HT1080 (cell line): ENCODE results near the gene ARFIP2. TPM values are rescaled to one million over a fixed set of nuclear protein-coding genes. Genes with fewer than 3 reads are reported as not detected.

Experiments used
- DNase-seq: peaks from one replicate; pipeline ENCODE4 v3.0.0-alpha.2; 2015; ENCODE audit warnings: low read depth
- total RNA-seq: library from RNA; depleted of rRNA; stranded (reverse); fragments of >200 nt; shearing (Covaris generic); gene quantifications from 2 replicates; pipeline ENCODE4 v1.2.3, GENCODE V29; 2014; rRNA removed

ARFIP2 gene
- total RNA-seq, 1 experiment from 2014 or later: 123 TPM

GRCh38 chr11:6443269-6444003 is 37.7 kb downstream of the ARFIP2 start:
- DNase-seq: peak; percentile 53

- no peak for DNase-seq
These were observed 38.7 kb downstream of the ARFIP2 start for GRCh38 chr11:6442441-6442840.

- DNase-seq: no peak
These were observed 40.2 kb downstream of the ARFIP2 start, which contains the start of gene HPX for GRCh38 chr11:6440906-6441358. Gene HPX, minus strand, starts transcription at chr11:6440987. Its CDS starts 24 bp downstream, at chr11:6440963.

GRCh38 chr11:6438979-6439571 is 42.1 kb downstream of the ARFIP2 start:
- peak; percentile 42 for DNase-seq

- no peak for DNase-seq
These were observed 43.1 kb downstream of the ARFIP2 start for GRCh38 chr11:6437993-6438392.

GRCh38 chr11:6437423-6437822 is 43.7 kb downstream of the ARFIP2 start:
- no peak for DNase-seq

GRCh38 chr11:6433998-6434660 is 47.0 kb downstream of the ARFIP2 start:
- DNase-seq: no peak

GRCh38 chr11:6431861-6432260 is 49.3 kb downstream of the ARFIP2 start:
- peak; percentile 84 for DNase-seq

- DNase-seq: no peak
These were observed 53.6 kb downstream of the ARFIP2 start for GRCh38 chr11:6427516-6427915.

Other genes with a start within 250 kb of the ARFIP2 start
- 11.5 TPM in 2 replicates for gene FHIP1B, start 246.7 kb downstream of the ARFIP2 start, total RNA-seq
- gene CNGA4, start 242.2 kb downstream of the ARFIP2 start, total RNA-seq: not detected in 2 replicates
- gene CCKBR, start 221.5 kb downstream of the ARFIP2 start, total RNA-seq: not detected in 2 replicates
- gene CAVIN3, start 160.8 kb downstream of the ARFIP2 start, total RNA-seq: not detected in 2 replicates
- gene SMPD1, start 90.9 kb downstream of the ARFIP2 start, total RNA-seq: 30.8 and 32.1 TPM in 2 replicates
- gene APBB1, start 62.2 kb downstream of the ARFIP2 start, total RNA-seq: 13.3 and 15.4 TPM in 2 replicates
- gene HPX, start 40.3 kb downstream of the ARFIP2 start, total RNA-seq: 0.35 TPM in 1 of 2 replicates, not detected in the other
- 27.2 and 35.5 TPM in 2 replicates for gene TRIM3, start 7.4 kb downstream of the ARFIP2 start, total RNA-seq
- 49.8 and 60.5 TPM in 2 replicates for gene TIMM10B, start 170 bp upstream of the ARFIP2 start, total RNA-seq
- 3.5 and 5.7 TPM in 2 replicates for gene DNHD1, start 15.9 kb upstream of the ARFIP2 start, total RNA-seq
- gene RRP8, start 122.3 kb upstream of the ARFIP2 start, total RNA-seq: 40.8 and 44.9 TPM in 2 replicates
- 142 and 149 TPM in 2 replicates for gene ILK, start 122.4 kb upstream of the ARFIP2 start, total RNA-seq
- gene TAF10, start 130.9 kb upstream of the ARFIP2 start, total RNA-seq: 228 and 254 TPM in 2 replicates
- 10.7 and 31.2 TPM in 2 replicates for gene TPP1, start 138.1 kb upstream of the ARFIP2 start, total RNA-seq
- gene DCHS1, start 174.5 kb upstream of the ARFIP2 start, total RNA-seq: 0.57 and 0.66 TPM in 2 replicates
- gene MRPL17, start 202.0 kb upstream of the ARFIP2 start, total RNA-seq: 93.0 and 140 TPM in 2 replicates